BJ (cell line): ENCODE results near the gene RHEB. TPM values are rescaled to one million over a fixed set of nuclear protein-coding genes. Genes with fewer than 3 reads are reported as not detected.
"Not testable (repeated sequence)": the region's sequence is repeated elsewhere in the genome, so short reads cannot be mapped to it uniquely, and the experiment has no call there.

Experiments
- CTCF ChIA-PET: fragments of 350-600 bp; formaldehyde crosslinking; extraction: SDS; loops from one replicate; lab custom pipeline; 2021; ENCODE audit warnings: antibody characterized with exemption, inconsistent platforms; lab: Yijun Ruan, JAX
- POLR2A ChIA-PET: fragments of 300-600 bp; sonication (Branson Sonifier 250); formaldehyde crosslinking; extraction: SDS; loops from one replicate; lab custom pipeline; 2021; ENCODE audit warnings: antibody characterized with exemption; lab: Charles Lee
- DNase-seq: peaks from one replicate; pipeline ENCODE4 v3.0.0-alpha.2; 2011; ENCODE audit warnings: low read depth
- H3K27me3 ChIP-seq: 2 replicates; pipeline ENCODE4 v1.6.0; 2011; ENCODE audit warnings: low read length; ENCODE audit not compliant: control insufficient read depth, insufficient read depth
- H3K36me3 ChIP-seq: 2 replicates; pipeline ENCODE4 v1.5.1; 2011; ENCODE audit warnings: low read length; ENCODE audit not compliant: control insufficient read depth, insufficient read depth
- H3K4me3 ChIP-seq: 2 replicates; pipeline ENCODE4 v1.5.1; 2011; ENCODE audit warnings: low read depth, mild to moderate bottlenecking, control low read depth, low read length
- CTCF ChIP-seq: IDR thresholded peaks from 2 replicates; pipeline ENCODE4 v1.5.1; 2011; ENCODE audit warnings: low read depth, mild to moderate bottlenecking, control low read depth, inconsistent platforms, low read length, moderate library complexity; ENCODE audit not compliant: insufficient read depth
- polyA plus RNA-seq: library from polyadenylated mRNA; depleted of rRNA; stranded (reverse); fragments of >200 nt; gene quantifications from 2 replicates; pipeline ENCODE4 v1.2.3, GENCODE V29; 2011

RHEB gene
- polyA plus RNA-seq, 1 experiment: 45.4 TPM

DNA sequence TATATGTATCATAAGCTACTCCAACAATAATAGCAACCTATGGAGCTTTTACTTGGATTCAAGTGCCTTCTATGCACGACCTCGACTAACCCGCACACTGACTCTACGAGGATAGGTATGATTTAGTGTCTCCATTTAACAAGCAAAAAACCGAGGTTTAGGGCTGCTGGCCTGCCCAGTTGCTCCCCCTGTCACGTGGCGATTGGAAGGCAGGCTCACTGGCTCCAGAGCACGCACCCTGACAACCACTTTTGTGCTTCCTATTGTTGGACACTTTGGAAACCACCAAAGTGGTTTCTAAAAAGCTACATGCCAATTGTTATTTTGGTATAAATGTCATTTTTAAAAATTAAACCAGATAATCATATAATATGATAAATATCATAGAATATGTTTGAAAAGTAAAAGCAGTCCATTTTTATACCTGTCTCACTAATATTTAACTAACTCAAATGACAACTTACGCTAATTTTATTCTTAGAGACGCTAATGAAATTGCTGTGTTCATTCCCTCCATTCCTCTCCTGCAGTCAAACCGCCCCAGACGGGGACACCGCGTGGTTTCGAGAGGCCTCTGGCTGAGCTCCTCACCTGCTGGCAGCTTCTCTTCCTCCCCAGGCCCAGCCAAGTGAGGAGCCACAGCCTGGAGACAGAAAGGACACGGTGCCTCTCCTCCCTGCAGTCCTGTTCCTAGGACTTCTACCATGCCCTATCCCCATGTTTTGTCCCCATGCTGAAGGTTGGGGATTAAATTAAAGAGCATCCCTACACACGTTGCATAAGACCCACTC lies 22.2 kb upstream of the RHEB start:
- ChIA-PET CTCF (no interaction called here), POLR2A (interaction anchor here (0.6 kb wide), 1 partner anchor 265 kb away, joined by 4 read pairs; no protein-coding TSS in a partner anchor)
- H3K36me3 ChIP-seq: no peaks in the 10 kb centered on the region
- H3K27me3 ChIP-seq: peaks cover 12% of the 10 kb centered on the region
- TF ChIP-seq CTCF: no peak
- H3K4me3 ChIP-seq: no peak overlapping the region
- DNase-seq: no peak

- Histone ChIP-seq H3K27me3 (peaks cover 7% of the 10 kb centered on the region), H3K4me3 (no peak overlapping the region), H3K36me3 (no peaks in the 10 kb centered on the region)
- CTCF ChIA-PET: no interaction called here
- TF ChIP-seq CTCF: no peak
- POLR2A ChIA-PET: no interaction called here
- DNase-seq: no peak
Measured at GRCh38 chr7:151540146-151540545, 20.5 kb upstream of the RHEB start.

DNA sequence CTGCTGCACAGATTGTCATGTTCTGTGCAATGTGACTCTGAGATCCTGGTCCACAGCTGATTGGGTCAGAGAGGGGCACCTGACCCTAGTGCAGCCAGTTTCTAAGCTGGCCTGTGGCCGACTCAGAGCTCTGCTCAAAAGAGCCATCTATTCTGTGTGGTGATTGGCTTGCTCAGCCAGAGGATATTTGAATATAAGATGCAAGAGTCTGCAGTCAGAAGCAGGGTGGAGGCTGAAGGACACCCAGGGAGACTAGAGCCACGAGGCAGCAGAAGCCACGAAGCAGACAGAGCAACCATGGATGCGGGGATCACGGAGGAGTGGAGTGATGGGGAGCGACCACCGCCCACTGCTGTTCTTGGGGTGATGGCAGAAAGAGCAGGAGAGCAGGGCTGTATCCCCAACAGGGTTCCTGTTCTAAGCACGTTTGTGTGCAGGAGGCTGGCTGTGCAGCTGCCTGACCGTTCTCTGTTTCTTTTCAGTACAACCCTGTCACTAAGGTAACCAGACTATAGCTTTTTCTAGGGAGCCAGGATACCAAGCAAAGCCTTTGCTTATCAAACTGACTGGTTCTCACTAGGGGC lies 19.5 kb upstream of the RHEB start:
- CTCF ChIA-PET: interaction anchor here (0.5 to 1.5 kb wide), 7 partner anchors 10 to 460 kb away, joined by 3 to 5 read pairs (median 4); no protein-coding TSS in a partner anchor
- Histone ChIP-seq H3K36me3 (no peaks in the 10 kb centered on the region), H3K4me3 (no peak overlapping the region), H3K27me3 (peaks cover 7% of the 10 kb centered on the region)
- POLR2A ChIA-PET: no interaction called here
- no peak for TF ChIP-seq CTCF
- DNase-seq: no peak

DNA sequence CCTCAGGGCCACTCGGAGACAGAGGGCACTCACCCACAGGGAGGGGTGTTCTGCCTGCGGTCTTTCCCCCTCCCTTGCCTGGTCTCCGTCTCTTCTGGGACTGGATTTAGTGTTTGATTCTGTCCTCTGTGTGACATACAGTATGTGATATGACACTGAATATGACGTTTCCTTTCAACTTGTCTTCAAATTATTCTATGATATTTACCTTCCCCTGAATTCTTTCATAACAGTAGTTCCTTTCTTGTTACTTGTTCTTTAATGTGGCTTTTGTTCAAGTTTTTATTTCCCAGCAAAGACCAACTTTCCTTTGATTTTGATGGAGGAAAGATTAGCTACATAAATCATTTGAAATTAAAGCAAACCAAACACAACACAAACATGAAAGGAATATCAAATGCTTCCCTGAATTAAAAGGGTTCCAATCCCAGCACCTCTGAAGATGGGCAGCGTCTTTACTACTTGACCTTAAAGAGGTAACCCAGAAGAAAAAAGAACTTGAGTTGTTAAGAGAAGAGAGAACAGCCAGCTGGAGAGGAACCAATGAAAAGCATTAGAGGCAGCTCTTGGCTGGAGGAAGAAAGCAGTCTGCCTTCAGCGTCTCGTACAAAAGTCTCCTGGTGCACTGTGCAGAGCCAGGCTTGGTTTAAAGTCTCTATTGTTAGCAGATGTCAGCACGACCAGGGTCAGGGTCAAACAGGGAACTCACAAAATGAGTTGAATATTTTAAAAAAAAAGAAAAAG lies 18.3 kb upstream of the RHEB start:
- POLR2A ChIA-PET: no interaction called here
- Histone ChIP-seq H3K27me3 (peaks cover 7% of the 10 kb centered on the region), H3K4me3 (no peak overlapping the region), H3K36me3 (no peaks in the 10 kb centered on the region)
- no peak for DNase-seq
- CTCF ChIA-PET: interaction anchor here (0.6 to 1.5 kb wide), 8 partner anchors 9 to 459 kb away, joined by 3 to 5 read pairs (median 4); no protein-coding TSS in a partner anchor
- no peak for TF ChIP-seq CTCF

- DNase-seq, POLR2A ChIA-PET, H3K4me3 ChIP-seq, H3K27me3 ChIP-seq, H3K36me3 ChIP-seq, CTCF ChIA-PET: not testable (repeated sequence)
Measured at GRCh38 chr7:151536178-151536577, 16.5 kb upstream of the RHEB start.
